ENCODE data around the gene PTPRT.

The PTPRT gene

DNA sequence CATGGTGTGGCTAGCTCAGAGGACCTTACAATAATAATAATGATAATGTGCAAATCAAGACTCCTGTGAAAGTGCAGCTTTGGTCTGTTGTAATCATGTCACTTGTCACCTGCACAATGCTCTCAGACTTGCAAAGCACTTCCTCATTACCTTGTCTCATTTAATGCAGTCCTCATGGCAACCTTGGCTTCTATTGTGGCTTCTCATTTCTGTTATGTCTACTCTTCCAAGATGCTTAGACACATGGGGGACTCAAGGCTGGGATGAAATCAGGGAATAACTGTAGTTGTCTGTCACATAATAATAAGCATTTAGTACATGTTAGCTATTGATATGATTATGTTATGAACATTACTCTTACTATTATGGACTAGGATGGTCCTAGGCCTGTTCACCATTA is 484.2 kb downstream of the PTPRT start:
- no peak for DNase-seq

DNA sequence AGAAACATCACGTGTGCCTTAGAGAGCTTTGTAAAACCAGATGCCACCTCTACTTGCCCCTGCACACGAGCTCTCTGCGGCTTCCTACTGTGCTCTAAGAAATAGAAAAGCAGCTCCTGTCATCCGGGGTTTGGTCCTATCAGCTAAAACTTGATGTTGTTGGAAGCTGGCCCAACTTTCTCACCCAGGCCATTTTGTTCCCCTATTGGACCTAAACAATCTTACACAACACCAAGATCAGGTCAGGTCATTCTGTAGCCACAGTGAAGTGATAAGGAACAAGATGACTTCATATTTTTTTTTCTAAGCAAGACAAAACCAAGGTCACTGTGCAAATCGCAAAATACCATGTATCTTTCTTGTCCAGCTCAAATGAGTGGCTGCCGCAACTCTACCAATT is 486.0 kb downstream of the PTPRT start:
- no peak for DNase-seq

DNA sequence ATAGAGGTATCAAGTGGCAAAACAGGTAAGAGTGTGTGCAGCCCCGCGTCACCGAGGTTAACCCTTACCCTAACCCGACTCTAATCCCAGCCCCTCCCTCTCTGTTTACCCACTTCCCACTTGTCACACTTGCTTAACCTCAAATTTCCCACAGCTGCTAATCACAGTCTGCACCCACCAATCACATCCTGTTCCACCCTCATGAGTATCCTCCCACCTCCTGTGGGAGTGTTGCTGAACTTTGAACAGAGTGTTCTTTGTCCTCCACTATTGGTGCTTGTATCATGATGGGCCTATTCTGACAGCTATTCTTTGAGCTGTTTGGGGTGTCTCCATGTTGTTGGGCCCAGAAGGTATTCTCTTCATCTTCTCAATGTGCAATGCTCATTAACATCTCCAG is 487.8 kb downstream of the PTPRT start:
- no peak for DNase-seq

DNA sequence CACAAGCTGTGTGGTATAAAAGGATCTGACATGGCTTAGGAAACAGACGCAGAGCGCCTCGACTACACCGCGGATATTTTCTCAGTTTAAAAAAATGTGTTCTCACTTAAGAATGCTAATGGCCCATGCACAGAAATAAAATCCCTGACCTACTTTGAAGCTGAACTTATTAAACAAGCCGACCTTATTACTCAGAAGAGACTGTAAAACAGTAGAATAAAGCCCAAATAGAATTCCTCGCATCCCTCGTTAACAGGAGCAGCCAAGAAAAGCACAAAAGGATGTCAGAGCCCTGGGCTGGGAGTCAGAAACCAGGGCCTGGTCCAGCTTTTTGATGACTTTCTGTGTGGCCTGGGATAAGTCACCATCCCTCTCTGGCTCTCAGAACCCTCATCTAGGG is 489.3 kb downstream of the PTPRT start:
- no peak for DNase-seq

DNA sequence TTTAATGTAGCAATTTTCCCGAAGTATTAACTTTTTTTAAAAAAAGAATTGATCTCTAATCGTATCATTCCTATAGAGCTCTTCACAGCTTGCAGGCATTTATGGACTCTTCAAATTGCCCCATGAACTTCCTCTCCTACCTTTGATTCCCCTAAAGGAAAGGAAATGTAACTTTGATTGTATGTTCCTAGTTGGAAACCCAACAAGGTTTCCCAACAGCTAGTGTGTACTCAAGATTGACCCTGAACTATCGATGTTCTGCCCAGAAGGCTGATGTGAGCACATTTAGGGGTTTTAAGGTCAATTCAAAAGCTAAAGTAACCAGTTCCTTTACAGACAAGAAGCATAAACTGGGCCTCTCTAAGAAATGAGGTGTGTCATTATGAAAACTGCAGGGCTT is 491.7 kb downstream of the PTPRT start:
- DNase-seq: no peak

- DNase-seq: no peak
These were observed 498.8 kb downstream of the PTPRT start for GRCh38 chr20:42690842-42691437.

- DNase-seq: no peak
These were observed 501.1 kb downstream of the PTPRT start for GRCh38 chr20:42688576-42688975.

DNA sequence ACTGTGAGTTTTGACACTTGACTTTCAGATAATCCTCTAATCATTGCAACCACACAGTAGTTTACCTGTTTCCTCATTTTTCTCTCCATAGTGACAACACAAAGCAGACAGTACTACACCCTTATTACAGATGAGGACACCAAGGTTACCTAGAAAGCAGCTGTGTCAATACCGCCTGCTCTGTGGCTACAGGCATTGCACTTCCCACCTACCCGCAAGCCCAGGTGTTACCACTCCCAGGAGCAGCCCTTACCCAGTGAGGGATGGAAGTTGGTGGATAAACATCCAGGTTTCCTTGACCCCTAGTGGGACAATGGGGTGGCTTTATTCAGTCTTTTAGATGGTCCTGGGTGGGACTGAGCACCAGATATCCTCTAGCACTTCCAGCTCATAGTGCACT is 503.6 kb downstream of the PTPRT start:
- no peak for DNase-seq

DNA sequence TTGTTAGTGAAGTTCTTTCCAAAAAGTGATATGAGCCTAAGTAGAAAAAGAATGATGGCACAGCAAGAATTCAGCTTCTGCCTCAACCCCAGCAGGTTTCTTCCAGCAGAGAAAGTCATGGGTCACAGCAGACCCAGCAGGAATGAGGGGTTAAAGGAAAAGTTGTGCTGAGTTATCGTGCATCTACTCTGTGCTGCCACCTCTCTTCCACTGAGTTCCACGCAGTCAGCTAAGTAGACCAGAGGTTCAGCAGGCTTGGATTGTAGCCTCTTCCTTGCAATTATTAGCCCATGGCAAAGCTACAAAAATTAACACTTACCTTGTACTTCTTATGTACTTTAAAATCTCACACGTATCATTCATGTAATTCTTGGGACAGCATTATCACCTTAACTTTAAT is 510.8 kb downstream of the PTPRT start:
- DNase-seq: no peak

DNA sequence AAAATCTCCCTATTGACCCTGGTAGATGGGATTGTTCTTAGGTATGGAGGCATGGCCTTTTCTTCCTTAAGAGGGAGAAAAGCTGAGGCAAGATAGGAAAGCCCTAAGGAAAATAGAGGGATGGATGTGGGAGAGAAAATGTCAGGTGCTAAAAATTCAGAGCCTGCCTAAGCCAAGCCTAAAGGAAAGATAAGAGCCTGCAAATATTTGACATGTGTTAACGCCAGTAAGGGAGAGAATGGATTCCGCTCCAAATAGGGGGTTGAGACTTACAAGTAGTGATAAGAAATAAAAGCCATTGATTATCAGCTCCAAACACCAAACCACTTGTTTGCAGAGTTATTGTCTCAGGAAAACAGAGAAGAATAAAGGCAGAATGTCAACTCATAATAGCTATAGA is 533.6 kb downstream of the PTPRT start:
- no peak for DNase-seq

DNA sequence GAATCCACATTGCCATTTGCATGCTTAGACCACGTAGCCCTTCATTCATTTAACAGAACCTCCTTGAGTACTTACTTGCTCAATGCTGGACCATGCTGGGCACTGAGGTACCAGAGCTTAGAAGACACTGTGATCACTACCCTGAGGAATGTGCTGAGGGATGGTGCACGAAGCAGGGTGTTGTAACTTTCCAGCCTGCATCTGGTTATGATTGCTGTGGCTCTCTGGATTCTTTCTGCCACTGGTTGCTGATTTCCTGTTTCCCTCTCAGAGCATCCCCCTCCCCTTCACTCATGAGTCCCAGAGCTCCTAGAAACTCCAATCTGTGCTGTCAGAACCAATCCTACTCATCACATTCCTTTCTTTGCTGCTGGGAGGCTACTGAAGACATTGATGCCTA is 537.4 kb downstream of the PTPRT start:
- no peak for DNase-seq

GRCh38 chr20:42650191-42650746 is 539.4 kb downstream of the PTPRT start:
- no peak for DNase-seq

DNA sequence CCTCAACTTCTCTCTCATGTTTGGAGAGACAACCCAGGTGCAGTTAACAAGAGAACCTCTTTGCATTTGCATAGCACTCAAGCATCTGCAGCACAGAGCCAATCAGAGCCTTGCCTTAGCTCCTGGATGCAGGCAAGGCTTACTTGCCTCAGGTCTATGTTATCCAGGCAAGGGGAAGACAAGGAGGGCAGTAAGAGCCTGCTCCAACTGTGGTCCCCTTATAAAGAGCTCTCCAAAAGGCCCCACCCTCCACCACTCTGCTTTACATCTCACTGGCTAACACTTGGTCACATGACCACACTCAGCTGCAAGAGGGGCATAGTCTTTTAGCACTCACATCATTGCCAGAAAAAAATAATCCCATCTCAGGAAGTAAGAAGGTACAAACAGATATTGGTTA is 540.0 kb downstream of the PTPRT start:
- no peak for DNase-seq

GRCh38 chr20:42646250-42646649 is 543.5 kb downstream of the PTPRT start:
- no peak for DNase-seq

GRCh38 chr20:42641886-42642285 is 547.8 kb downstream of the PTPRT start:
- no peak for DNase-seq

GRCh38 chr20:42639140-42639539 is 550.6 kb downstream of the PTPRT start:
- no peak for DNase-seq

- no peak for DNase-seq
These were observed 553.9 kb downstream of the PTPRT start for GRCh38 chr20:42635699-42636411.

DNA sequence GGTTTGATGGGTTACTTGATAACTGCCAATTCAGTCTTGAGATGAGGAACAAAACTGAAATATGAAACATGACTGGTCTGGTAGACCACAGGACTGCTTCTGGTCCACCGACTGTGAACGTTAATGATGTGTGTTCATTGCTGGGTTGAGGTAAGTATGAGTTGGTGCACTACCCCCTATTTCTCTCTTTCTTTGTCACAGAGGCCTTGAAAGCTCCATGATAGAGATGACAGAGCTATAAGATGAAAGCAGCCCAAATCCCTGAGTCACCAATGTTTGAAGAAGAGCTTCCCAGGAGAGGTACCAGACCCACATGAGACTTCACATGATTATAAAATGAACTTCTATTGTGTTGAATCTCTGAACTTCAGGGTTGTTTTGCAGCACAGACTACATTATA is 555.5 kb downstream of the PTPRT start:
- no peak for DNase-seq

GRCh38 chr20:42628683-42629082 is 561.0 kb downstream of the PTPRT start:
- no peak for DNase-seq

- DNase-seq: no peak
These were observed 576.6 kb downstream of the PTPRT start for GRCh38 chr20:42613076-42613475.

- DNase-seq: no peak
These were observed 577.5 kb downstream of the PTPRT start for GRCh38 chr20:42611889-42612837.

GRCh38 chr20:42611423-42611822 is 578.3 kb downstream of the PTPRT start:
- no peak for DNase-seq

GRCh38 chr20:42610070-42610469 is 579.6 kb downstream of the PTPRT start:
- no peak for DNase-seq

Data from fibroblast of skin of back (primary cell).